GM19351 (cell line): Measurements from ENCODE around the gene ARFGAP3.

Experiments used
- ATAC-seq: cut with Tn5 transposase; IDR thresholded peaks from one replicate; pipeline ENCODE4 v1.9.1; 2021; ENCODE audit warnings: mild to moderate bottlenecking, moderate library complexity; ENCODE audit not compliant: unreplicated experiment

ARFGAP3 gene

DNA sequence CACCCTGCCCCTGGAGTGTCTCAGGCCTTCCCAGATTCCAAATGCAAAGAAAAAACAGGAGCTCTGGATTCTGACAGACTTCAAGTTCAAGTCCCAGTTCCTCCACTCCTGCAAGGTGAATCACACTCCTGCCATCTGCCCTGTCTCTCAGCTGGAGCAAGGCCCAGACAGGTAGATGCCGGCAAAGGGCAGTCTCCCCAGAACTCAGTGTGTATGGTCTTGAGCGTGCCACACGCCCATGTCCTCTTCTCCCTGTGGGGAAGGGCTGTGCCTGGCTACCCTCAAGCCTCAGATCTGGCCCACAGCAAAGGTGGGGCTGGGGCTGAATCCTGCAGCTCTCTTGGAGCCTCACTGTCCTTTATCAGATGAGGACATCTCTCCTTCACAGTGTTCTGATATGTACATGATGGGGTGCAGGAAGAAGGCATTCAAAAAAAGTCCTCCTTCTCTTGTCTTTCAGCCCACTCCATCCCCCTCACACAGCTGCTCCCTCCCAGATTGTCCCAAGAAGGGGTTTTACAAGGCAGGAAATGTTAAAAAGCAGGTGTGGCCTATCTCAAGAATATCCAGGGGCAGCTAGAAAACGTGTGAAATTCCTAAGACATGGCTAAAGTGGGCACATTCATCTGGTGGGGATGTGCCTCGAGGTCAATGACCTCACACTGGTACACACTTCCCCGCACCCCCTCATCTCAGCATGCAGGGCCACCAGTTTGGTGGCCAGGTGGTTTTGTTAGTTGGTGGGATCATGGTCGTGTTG lies 27.7 kb upstream of the ARFGAP3 start:
- no peak for ATAC-seq

GRCh38 chr22:42883970-42884369 lies 26.9 kb upstream of the ARFGAP3 start:
- no peak for ATAC-seq

GRCh38 chr22:42883121-42883520 lies 26.0 kb upstream of the ARFGAP3 start:
- no peak for ATAC-seq

GRCh38 chr22:42881982-42882656 lies 25.0 kb upstream of the ARFGAP3 start:
- no peak for ATAC-seq

GRCh38 chr22:42881298-42881697 lies 24.2 kb upstream of the ARFGAP3 start:
- no peak for ATAC-seq

GRCh38 chr22:42880815-42881214 lies 23.7 kb upstream of the ARFGAP3 start:
- no peak for ATAC-seq

- no peak for ATAC-seq
Observed at GRCh38 chr22:42879371-42880021, 22.4 kb upstream of the ARFGAP3 start.

DNA sequence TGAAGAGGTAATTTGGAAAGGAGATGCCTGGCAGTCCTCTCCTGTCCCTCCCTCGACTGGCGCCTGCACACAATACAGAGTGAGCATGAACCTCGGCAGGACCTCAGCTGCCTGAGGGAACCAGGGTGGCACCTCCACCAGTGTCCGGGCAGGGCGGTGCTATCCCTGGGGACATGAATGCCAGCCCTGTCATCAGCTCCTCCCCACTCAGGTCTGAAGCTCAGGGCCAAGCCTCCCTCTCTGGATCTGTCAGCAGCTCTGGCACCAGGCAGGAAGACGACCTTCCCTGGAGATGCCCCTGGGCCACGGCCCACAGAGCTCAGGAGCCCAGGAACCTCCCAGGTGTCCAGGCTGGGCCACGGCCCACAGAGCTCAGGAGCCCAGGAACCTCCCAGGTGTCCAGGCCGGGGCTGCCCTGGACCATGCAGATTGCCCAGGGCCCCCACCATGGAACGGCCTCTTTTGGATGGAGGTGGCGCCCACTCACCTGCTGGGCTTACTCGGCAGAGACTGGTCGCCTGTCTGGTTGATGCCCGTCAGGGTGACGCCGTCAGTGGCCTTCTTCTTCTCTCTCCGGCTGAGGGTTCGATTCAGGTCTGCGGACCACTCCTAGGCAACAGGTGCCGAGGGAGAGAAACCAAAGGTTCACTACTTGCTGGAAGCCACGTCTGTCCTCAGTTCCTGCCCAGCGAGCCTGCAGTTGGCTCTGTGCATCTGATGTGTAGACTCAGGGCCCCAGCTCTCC lies 21.7 kb upstream of the ARFGAP3 start:
- ATAC-seq: no peak

GRCh38 chr22:42877597-42878340 lies 20.7 kb upstream of the ARFGAP3 start:
- no peak for ATAC-seq

GRCh38 chr22:42877158-42877557 lies 20.1 kb upstream of the ARFGAP3 start:
- ATAC-seq: no peak

- ATAC-seq: no peak
Observed at GRCh38 chr22:42876041-42876440, 19.0 kb upstream of the ARFGAP3 start.

DNA sequence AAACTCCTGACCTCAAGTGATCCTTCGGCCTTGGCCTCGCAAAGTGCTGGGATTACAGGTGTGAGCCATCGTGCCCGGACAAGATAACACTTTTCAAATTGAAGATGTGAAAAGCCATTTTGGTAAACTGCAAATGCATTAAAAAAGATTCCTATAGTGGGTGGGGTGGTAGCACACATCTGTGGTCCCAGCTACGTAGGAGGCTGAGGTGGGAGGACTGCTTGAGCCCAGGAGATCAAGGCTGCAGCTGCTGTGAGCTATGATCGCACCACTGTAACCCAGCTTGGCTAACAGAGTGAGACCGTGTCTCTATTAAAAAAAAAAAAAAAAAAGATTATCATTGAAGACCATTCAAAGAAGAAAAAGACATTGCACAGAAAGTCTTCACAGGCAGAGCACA lies 16.9 kb upstream of the ARFGAP3 start:
- ATAC-seq: no peak

GRCh38 chr22:42873356-42873755 lies 16.3 kb upstream of the ARFGAP3 start:
- no peak for ATAC-seq

GRCh38 chr22:42872821-42873220 lies 15.7 kb upstream of the ARFGAP3 start:
- ATAC-seq: no peak

DNA sequence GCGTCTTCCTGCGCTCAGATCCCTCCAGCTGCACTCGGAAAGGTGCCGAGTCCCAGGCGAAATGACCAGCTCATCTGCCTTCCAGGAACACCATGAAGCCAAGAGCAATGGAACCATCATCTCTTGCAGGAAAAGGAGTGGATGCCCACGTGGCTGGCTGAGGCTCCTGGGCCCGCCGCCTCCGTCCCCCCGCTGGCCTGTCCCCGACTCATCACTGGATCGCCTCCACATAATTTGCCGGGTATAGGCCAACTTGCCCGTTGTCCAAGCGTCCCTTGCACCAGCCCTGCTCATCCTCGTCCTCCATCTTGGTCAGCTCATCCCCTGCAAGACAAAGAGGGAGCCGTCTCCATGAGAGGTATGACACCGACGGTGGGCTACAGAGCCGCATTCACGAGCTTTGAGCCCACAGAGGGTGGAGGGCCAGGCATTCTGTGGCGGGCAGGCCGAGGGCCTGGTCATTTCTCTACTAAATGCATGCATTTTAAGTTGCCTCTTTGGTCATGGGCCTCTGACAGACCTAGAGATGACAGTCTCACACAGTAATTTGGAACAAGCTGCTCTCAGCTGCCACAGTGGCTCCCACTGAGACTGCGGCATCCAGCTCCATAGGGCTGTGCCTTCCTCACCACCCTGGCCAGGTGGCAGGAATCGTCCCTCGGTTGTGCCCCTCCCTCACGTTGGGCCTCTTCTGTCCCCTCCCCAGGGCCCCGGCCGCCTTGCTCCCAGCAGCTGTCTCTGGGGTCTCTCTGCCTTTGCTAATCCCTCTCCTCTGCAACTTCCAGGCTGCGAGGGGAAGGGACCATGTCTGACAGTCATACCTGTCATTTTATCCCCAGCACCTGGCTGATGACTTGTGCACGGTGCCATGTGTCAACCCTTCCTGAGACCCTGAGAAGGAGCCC lies 14.3 kb upstream of the ARFGAP3 start:
- no peak for ATAC-seq

DNA sequence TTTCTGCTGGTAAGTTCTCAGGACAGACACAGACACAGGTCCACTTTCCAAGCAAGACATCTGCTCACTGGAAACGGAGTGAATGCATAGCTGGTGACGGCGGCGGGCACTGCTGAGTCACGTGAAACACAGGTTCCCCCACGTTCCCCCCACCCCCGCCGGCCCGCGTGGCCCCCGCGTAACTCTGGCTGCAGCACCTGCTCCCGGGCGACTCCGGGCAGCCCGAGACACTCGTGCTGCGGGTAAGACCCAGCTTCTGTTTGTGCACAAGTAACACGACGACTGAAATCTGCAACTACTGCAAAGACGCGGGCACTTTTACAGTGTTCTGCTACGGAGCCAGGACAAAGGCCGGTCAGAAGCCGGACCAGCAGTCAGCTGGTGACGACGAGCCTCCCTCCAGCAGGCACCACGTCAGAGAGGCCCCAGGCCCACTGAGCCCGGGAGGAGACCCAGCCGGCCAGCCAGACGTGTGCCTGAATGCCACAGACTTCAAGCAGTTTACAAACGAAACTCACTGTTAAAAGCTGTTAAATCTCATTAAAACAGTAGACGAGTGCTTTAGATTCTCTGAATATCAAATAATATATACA lies 12.9 kb upstream of the ARFGAP3 start:
- no peak for ATAC-seq

GRCh38 chr22:42869463-42869862 lies 12.4 kb upstream of the ARFGAP3 start:
- ATAC-seq: no peak

DNA sequence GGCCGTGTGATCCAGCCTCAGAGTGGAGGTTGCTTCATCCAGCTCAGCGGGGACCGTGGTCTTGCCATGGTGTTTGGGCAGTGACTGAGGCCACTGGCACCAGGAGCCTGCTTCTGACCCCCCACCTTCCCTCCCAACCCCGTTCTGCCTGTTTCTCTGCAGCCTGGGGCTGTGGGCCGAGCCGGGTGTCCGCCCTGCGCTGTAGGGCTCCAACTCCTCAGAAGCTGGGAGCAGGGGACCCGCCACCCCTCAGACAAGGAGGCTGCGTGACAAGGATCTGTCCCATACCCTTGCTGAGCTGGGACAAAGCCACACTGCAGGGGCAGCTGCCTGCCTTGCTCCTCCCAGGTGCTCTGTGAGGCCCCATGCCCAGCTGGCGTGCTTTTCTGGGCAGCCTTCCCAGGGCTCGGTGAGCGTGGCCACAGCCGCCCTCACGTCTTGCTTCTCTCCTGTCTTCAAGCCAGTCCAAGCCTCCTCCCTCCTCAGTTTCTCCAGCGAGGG lies 11.7 kb upstream of the ARFGAP3 start:
- no peak for ATAC-seq

DNA sequence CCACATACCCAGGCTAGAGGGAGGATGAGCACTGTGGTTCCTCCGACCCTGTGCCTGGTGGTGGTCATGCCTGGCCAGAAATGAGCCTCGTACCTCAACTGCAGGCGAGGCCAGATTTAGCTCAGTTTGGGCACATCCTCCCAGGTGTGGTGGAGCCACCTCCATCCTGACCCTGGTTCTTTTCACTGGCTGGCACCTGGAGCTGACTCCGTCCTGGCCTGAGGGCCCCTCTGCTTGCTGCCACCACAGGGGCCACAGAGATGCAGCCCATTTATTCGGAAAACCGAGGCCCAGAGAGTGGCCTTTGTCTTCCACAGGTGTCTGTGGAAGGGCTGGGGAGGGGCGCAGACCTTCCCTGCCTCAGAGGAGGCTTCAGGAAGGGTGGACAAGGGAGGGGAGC lies 9.0 kb upstream of the ARFGAP3 start:
- no peak for ATAC-seq
